ENCODE results near the gene BCL2. TPM values are rescaled to one million over a fixed set of nuclear protein-coding genes. Genes with fewer than 3 reads are reported as not detected.

Gene BCL2
- total RNA-seq, 1 donor from 2014 or later = 47.3 TPM

- DNase-seq (ENCODE audit: low spot score) = no peak
- intact Hi-C loops (cut with DNase I) = loop anchor here (10.0 kb wide), 1 partner anchor 49 kb away; no protein-coding TSS in a partner anchor
- ATAC-seq = no peak
These were observed 5.3 kb downstream of the BCL2 start for GRCh38 chr18:63314062-63314790.

DNA sequence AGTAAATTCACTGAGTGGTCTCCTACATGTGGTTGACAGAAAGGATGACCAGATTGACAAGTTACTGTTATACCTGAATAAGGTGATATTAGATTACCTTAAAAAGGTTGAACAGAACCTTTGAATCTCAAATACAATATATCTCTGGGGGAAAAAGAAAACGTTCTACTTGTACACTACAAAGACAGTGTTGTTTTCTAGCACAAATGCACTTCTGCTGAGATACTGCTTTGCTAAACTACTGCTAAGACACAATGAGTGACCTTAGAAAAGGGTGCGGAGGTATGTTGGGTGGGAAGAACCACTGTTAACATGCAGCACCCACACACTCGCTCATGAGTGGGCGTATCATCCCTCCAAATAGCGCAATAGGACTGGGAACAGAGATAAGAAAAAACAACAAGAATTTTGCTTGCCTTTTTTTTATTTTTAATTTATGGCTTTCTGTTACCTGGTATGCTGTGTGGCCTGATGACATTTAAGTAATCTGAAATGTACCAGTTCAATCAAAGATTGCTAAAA lies 6.1 kb downstream of the BCL2 start:
- intact Hi-C loops (cut with DNase I) = loop anchor here (10.0 kb wide), 1 partner anchor 49 kb away; no protein-coding TSS in a partner anchor
- no peak for DNase-seq (ENCODE audit: low spot score)
- no peak for ATAC-seq

DNA sequence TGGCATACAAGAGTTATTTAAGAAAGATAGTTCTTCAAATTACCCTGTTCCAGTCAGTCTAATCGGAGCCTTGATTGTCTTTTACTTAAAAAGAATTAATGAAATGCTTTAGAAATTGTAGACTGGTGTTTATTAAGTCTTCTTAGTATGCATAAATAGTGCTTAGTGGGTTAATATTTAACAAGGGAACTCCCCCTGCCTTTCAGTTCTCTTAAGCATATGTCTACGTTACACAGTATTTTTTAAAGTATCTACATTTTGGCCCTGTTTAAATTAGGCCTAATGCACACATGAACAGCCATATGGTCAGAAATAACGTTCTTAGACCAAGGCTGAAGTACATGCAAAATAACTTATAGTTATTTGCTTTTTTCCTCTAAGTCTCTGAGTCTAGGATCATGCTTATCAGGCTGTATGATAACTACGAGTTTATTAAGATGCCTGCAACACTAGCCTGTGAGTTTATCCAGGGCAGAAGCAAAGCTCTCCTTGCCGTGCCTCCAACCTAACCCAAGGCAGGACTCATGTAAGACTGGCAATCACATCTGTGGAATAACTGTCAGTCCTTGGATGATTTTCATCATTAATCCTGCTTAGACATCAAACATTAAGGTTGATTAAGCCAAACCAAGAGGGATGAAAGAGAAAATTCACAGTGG lies 6.7 kb downstream of the BCL2 start:
- no peak for ATAC-seq
- no peak for DNase-seq (ENCODE audit: low spot score)
- intact Hi-C loops (cut with DNase I) = loop anchor here (10.0 kb wide), 1 partner anchor 48 kb away; no protein-coding TSS in a partner anchor

- DNase-seq (ENCODE audit: low spot score) (no peak), ATAC-seq (no peak)
- intact Hi-C loops (cut with DNase I) = loop anchor here (10.0 kb wide), 1 partner anchor 47 kb away; no protein-coding TSS in a partner anchor
These were observed 7.6 kb downstream of the BCL2 start for GRCh38 chr18:63312019-63312409.

- intact Hi-C loops (cut with DNase I) = loop anchor here (10.0 kb wide), 1 partner anchor 47 kb away; no protein-coding TSS in a partner anchor
- DNase-seq (ENCODE audit: low spot score) (no peak), ATAC-seq (no peak)
These were observed 8.2 kb downstream of the BCL2 start for GRCh38 chr18:63311118-63312018.

DNA sequence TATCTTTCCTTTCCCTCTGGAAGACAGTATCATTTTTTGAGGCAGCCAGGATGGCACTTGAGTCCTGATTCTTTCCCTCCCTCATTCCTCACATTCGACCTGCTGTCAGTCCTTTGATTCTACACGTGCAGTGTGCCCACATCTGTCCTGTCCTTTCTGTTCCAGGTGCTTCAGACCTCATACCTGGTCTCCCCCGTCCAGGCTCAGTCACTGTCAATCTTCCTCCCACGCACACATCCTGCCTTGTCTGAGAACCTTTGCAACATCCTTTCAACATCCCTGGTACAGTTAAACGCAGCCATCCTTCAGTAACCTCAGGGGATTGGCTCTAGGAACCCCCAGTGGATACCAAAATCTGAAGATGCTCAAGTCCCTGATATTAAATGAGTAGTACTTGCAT lies 10.1 kb downstream of the BCL2 start:
- intact Hi-C loops (cut with DNase I) = no loop called here
- DNase-seq (ENCODE audit: low spot score) (no peak), ATAC-seq (no peak)

- DNase-seq (ENCODE audit: low spot score) (no peak), ATAC-seq (peak; percentile 7)
- intact Hi-C loops (cut with DNase I) = no loop called here
These were observed 11.9 kb downstream of the BCL2 start for GRCh38 chr18:63307551-63308200.

- intact Hi-C loops (cut with DNase I) = no loop called here
- ATAC-seq (no peak), DNase-seq (ENCODE audit: low spot score) (no peak)
These were observed 12.6 kb downstream of the BCL2 start for GRCh38 chr18:63306819-63307550.

DNA sequence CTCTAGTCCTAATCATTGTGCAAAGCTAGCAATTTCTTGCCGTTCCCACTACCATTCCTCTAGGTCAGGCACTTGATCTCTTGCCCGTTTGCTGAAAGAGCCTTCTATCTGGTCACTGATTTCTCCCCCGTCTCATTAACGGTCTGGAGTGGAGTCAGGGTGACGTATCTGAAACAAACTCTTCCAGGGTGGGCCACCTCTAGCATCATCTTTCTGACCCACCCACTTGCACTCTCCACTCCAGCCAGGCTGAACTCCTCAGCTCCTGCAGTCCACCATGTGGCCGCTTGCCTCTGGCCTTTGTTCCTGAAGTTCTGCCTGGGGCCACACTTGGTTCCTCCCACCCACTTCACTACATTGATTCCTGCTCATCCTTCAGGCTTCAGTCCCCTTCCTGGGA lies 13.3 kb downstream of the BCL2 start:
- no peak for DNase-seq (ENCODE audit: low spot score)
- peak; percentile 54 for ATAC-seq
- intact Hi-C loops (cut with DNase I) = no loop called here

- intact Hi-C loops (cut with DNase I) = no loop called here
- no peak for ATAC-seq
- DNase-seq (ENCODE audit: low spot score) = no peak
These were observed 16.0 kb downstream of the BCL2 start for GRCh38 chr18:63303547-63303946.

DNA sequence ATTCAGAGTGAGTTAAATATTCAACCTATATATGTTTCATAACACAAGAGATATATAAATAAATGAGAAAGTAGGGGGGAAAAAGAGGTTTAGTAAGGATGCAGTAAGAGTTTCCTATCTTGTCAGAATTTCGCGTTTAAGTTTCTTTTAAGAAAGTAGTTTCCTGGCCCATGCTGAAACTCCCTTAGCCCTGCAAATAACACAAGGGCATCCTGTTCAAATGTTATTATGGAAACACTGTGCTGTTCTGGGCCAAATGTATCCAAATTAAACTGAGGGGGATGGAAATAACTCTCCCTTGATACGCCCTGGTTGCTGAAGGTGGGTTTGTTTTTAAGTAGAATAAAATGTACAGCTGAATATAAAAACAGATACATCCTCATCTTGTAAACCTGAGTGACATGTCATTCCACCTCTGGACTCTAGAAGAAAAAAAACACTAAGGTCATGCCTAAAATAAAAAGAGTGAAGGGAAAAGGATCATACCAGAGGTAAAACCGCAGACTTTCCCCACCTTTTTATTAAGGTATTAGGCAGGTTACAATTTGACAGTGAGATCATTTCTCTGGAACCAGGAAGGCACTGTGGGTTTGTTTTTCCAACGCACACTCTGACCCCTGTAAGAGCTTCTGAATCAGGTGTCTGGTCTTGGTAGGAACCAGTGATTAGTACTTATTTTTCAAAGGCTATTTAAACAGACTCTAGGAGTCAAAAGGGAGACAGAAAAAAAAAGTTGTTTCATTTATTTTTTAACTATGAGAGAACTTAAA lies 16.7 kb downstream of the BCL2 start:
- ATAC-seq (no peak), DNase-seq (ENCODE audit: low spot score) (no peak)
- intact Hi-C loops (cut with DNase I) = no loop called here

DNA sequence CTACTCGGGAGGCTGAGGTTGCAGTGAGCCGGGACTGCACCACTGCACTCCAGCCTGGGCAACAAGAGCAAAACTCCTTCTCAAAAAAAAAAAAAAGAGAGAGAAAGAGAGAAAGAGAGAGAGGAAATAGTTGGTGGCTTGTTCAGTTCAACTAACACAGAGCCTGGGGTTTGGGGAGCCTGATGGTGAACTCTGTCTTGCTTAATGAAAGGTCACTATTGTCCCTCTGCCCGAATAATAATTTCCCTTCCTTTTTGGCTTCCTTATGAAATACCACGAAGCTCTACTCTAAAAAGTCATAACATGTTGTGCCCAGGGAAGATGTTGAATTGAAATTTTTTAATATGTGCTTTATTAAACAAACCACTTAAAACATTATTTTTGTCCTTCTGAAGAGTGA lies 17.3 kb downstream of the BCL2 start:
- intact Hi-C loops (cut with DNase I) = no loop called here
- DNase-seq (ENCODE audit: low spot score) (no peak), ATAC-seq (peak; percentile 52)

GRCh38 chr18:63301434-63301833 lies 18.1 kb downstream of the BCL2 start:
- DNase-seq (ENCODE audit: low spot score) (no peak), ATAC-seq (no peak)
- intact Hi-C loops (cut with DNase I) = no loop called here

DNA sequence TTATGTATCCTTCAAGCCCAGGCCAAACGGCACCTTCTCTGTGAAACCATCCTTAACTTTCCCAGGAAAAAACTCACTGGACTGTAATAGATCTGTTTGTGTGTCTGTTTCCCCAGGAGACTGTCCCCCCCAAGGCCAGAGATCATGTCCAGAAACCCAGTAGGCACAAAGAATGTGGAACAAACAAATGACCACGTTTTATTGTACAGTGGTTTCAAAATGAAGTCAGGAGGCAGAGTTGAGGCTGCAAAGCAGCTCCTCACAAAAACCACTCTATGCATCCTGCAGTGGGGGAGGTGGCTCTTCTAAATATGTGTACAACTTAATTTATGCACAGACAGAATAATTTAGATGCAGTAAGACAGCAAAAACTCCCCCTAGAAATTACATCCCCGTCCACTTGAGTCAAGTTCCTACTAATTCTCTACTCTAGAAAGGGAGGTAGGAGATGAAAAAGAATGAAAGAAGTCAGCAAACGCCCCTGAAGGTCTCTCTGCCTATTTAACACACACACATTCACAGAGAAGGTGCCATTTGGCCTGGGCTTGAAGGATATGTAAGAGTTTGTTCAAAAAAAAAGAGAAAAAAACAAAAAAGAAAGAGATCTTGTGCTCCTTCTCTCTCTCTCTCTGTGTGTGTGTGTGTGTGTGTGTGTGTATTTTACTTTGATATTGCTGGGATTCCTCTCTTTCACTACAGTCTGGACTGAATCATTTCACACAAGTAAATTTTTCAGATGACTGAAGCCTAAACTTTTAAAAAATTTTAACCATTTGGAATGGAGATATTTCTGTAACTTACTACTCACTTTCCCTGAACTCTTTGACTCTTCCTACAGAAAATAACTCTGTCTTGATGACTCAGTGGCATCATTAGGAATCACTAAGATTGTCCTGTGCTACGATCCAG lies 19.5 kb downstream of the BCL2 start:
- ATAC-seq = peak; percentile 5
- DNase-seq (ENCODE audit: low spot score) = no peak
- intact Hi-C loops (cut with DNase I) = no loop called here

DNA sequence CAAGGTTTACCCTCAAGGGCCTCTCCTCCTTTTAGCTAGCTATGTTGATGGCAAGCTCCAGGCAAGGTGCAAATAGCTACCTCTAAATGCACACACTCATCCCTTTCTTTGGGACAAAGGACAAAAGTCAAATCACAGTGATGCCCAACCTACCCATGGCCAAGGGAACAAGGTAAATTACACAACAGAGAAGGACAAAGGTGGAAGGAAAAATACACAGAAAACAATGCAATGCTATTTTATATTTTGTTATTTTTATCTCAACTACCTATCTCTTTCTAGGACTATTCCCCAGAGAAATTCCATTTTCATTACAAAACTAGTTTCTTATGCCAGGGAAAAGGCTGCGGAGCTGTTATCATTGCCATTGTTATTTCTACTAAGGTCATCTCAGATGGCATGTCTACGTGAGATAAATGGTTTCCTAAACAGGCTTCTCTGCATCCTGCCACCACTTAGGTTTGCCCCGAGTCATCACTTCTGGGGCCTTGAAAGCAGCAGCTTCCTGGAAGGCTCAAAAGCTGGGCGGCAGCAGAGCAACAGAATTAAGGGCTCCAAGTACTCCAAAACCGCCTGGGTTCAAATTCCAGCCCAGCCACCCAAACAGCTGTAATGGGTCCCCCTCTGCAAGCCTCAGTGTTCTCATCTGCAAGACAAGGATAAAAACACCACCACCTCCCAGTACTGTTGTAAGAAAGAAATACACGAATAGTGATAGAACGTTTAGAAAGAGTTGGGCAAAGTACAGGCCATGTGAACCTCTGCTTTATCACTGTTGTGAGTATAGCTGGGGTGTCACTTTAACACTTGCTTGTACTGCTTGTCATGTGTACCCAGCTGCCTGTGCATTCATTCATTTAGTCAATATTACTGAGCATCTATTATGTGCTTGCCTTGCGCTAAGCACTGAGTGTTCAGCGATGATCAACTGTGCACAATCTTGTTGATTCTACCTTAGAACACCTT lies 20.9 kb downstream of the BCL2 start:
- intact Hi-C loops (cut with DNase I) = no loop called here
- ATAC-seq = no peak
- no peak for DNase-seq (ENCODE audit: low spot score)

All from sciatic nerve (tissue), 2 donors.